Mucosa of gallbladder (tissue), 1 donor: Measurements from ENCODE around the gene MBNL3. TPM values are rescaled to one million over a fixed set of nuclear protein-coding genes. Genes with fewer than 3 reads are reported as not detected.
A peak's percentile ranks its signal among the peaks of the same experiment; 100 is the strongest.

ENCODE experiments used
- DNase-seq: peaks from one replicate; pipeline ENCODE4 v3.0.0-alpha.2; 2020; ENCODE audit warnings: low spot score
- total RNA-seq: library from RNA; stranded (reverse); gene quantifications from one replicate; pipeline ENCODE4 v1.2.1, GENCODE V29; 2021
- donor health status: DM: no; HTN: no; CAD: no.

The MBNL3 gene
- total RNA-seq, result 49.3 TPM

GRCh38 chrX:132488819-132489577, at the start of gene MBNL3:
Gene MBNL3, minus strand, starts transcription at chrX:132489038. Its CDS starts 49,427 bp downstream, at chrX:132439611.
- peak; percentile 45 for DNase-seq

- no peak for DNase-seq
These were observed 44.6 kb upstream of the MBNL3 start for GRCh38 chrX:132533409-132533808.

DNA sequence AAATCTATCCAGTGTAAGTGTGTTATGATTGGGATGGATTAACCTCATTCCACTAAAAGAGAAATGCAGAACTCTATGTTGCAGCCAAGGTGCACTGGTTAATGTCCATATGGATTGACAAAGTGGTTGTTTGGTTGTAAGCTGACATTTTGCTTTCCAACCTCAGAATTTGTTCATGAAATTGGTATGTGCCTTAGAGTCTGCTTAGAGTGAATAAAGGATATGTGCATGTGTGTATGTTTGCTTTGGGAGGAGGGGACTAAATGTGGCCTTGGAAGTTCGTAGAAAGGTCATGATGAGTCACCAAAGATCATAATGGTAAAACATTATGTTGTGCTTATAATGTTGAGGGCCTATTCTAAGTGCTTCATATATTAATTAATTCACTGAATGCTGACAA, 44.1 kb upstream of the MBNL3 start:
- no peak for DNase-seq

- DNase-seq, result no peak
These were observed 43.3 kb upstream of the MBNL3 start for GRCh38 chrX:132532097-132532496.

DNA sequence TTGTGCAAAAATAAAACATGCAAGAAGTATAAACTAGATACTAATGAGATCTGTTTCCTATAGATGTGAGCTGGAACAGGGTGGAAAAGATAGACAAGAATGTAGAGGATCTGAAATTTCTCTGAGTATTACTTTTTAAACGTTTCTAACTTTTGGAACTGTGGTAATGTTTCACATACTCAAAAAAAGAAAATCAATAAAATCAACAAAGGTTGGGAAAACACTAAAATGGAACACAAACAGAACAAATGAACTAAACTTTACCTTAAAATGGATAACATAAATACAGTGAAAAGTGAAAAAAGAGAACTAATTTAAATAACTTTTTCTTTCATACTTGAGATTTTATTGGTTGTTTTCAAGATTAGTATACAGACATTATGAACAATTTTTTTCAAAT, 32.0 kb upstream of the MBNL3 start:
- DNase-seq, result no peak

DNA sequence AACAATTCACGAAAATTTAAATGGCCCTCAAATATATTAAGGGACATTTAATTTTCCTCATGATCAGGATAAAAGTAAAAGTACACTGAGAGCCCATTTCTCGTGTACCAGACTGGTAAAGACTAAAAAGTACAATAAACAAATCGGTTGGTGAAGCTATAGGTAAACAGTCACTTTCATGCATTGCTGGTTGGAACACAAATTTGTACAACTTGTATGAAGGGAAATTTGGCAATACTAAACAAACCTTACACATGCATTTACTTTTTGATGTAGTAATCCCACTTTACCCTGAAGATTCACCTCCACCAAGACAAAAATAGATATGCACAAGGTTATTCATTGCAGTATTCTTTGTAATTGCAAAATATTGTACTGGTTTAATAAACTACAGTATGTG, 31.4 kb upstream of the MBNL3 start:
- no peak for DNase-seq

- DNase-seq, result no peak
These were observed 29.6 kb upstream of the MBNL3 start for GRCh38 chrX:132518401-132518800.

- DNase-seq, result no peak
These were observed 20.0 kb upstream of the MBNL3 start for GRCh38 chrX:132508834-132509233.

- no peak for DNase-seq
These were observed 16.3 kb upstream of the MBNL3 start for GRCh38 chrX:132505116-132505515.

DNA sequence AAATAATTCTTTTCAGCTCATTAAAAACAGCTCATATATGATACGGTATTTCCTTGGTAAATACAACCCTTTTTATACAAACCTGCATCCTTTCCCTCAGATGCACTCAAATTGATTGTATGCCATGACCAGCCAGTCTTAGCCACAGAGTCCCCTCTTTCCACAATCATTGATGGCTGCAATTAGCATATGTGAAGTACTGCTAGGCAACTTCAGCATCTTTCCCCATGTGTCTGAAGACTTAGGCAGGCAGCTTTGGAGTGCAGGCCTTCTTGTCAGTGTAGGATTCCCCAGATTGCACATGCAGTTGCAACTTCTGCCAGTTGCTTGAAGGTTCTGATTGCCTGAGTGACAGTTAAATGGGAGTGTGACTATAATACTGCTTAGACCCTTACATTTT, 15.6 kb upstream of the MBNL3 start:
- DNase-seq, result no peak

GRCh38 chrX:132501606-132502005, 12.8 kb upstream of the MBNL3 start:
- DNase-seq, result no peak

DNA sequence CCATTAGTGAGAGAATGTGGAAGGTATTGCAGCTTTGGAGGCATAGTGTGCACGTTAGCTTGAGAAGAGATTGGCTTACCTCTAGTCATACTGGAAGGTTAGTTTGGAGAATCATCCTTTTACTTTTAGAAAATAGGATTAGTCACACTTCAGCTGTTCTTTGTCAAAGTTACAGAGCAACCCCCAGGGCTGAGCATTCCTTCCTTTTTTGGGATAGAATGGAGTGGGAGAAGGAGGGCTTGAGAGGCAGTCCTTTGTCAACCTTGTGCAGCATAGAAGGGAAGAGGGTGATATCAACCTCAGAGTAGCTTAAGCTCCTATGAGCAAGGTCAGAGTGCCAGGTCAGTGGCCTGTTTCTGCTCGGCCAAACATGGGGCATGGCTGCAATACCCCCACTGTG, 8.6 kb upstream of the MBNL3 start:
- DNase-seq, result no peak

- no peak for DNase-seq
These were observed 4.3 kb upstream of the MBNL3 start for GRCh38 chrX:132493095-132493494.

GRCh38 chrX:132491191-132491590, 2.4 kb upstream of the MBNL3 start:
- peak; percentile 19 for DNase-seq

DNA sequence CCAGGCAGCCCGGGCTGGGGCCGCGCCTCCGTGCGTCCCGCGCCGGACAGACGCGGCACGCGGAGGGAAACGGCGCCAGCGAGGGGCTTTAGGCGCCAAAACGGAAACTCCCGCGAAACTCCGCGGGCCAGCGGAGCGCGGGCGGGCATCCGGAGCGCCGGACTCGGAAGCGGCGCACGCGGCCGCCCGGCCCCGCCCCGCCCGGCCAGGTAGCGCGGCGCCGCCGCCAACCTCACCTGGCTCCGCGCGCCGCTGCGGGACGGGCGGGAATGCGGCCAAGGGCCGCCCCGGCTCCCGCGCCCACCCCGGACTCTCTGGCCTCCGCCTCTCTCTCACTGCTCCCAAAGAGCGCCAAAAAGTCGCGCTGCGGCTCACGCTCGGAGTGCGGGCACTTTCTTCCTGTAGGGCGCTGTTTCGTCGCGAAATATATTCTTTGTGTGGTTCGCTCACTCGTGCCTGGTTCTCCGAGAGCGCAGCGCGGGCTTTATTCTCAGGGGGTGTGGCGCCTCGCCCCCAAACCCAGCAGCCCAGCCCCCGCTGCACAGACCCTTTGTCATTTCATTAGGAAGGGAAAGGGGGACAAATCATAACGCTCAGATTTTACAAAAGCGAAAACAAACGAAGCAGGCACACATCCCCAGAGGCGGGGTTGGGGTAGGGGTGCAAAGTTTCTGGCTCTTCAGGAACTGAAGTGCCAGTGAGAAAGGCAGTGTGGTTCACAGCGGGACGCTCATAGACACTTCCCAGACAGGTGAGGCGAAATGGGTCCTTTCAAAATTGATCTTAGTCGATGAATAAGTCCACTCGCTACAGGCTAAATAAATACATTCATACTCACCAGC, 961 bp upstream of the MBNL3 start:
- DNase-seq, result peak; percentile 16

DNA sequence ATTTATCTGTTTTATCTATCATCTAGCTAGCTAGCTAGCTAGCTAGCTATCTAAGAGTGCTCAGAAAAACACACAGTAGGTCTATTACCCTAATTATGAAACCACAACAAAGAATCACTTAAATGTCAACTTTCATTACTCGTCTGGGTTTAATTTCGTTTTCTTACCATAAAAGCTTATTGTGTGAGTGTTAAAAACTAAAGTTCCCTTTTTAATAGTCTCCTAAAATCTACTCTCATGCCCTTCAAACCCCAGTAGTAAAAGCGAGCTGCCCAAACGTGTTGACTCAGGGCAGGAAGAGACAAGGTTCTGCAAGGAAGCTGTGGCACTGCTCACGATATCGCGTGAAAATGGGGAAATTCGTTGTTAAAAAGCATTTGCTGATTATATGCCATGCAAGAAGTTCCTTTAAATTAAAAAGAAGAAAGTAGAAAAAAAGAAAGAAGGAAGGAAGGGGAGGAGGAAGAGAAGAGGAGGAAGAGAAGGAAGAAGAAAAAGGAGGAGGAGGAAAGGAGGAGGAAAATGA, 595 bp downstream of the MBNL3 start:
- DNase-seq, result no peak

DNA sequence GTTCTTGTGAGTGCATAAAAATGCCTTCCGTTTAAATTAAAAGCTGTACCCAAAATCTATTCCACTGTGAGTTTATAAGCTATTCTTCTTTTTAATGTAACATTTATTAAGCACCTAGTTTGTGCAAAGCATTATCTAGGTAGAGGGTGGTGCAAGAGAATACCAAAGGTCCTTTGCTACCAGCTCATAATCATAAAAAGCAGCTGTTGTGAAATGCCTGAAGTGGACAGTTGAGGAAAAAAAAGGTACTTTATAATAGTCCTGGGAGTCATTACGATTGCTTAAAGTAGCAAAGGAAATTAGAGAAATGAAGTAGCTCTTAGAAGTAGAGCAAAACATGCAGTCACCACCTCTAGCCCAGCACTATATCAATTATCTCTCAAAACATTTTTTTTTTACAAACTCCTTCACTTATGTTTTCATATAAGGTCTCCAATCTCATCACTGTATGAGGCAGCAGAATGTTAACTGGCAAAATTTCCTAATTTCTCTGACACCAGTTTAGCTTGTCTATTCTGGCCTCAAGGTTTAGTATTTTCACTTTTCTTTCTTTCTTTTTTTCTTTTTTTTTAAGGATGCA, 2.1 kb downstream of the MBNL3 start:
- no peak for DNase-seq

DNA sequence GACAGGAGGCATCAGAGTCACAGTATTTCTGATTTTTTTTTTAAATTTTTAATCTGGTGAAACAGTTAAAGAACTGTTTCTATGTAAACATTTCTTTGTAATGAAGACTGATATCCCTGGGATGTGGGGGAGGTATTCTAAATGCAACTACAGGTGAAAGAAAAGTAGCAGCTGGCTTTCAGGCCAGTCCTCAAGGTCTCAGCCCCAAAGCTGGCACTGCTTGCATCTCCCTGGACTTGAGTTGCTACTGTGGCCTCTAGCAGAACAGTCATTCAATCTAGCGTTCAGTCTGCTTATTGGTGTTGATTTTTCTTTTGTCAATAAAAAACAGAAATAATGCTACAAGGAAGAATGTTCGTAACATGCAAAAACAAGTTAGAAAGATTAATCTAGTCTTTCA, 4.9 kb downstream of the MBNL3 start:
- no peak for DNase-seq

GRCh38 chrX:132483488-132483887, 5.3 kb downstream of the MBNL3 start:
- DNase-seq, result no peak

- DNase-seq, result no peak
These were observed 6.2 kb downstream of the MBNL3 start for GRCh38 chrX:132482632-132483031.

GRCh38 chrX:132481449-132481848, 7.4 kb downstream of the MBNL3 start:
- DNase-seq, result no peak

DNA sequence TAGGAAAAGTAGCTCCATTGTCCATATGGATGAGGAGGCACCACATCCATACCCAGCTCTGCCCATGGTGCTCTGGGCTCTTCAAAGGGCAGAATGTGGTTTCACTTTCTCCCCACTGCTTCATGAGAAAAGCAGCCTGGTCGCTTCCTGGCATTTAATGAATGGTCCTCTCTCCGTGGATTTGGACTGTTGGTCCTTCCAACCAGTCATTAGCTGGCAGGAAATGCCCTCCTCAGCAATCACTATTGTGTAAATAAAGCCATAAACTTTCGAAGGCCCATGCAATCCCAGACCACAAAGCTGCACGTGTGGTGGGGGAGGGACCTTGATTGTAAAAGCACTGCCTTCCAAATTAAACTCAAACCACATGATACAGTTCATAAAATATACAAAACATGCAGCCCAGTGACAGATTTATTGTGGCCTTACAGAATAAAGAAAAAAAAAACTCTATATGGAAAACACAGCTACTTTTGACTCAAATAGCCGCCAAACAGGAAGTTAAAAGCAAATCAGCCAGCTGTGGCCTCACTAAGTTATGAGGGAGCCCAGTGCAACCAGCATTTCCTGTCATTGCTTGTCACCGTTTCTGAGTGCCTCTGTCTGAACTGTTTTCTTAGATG, 8.1 kb downstream of the MBNL3 start:
- no peak for DNase-seq
